Activated T-helper 1 cell treated with Interleukin-2 at 50 U/mL for 16 hours (primary cell): ENCODE measurements around the gene RNF167.

Source experiments
- DNase-seq: peaks from one replicate; pipeline ENCODE4 v3.0.0-alpha.2; 2020; ENCODE audit warnings: low read depth

Gene RNF167

GRCh38 chr17:4938688-4939545, 1.2 kb upstream of the RNF167 start:
- DNase-seq = no peak

- no peak for DNase-seq
Observed at GRCh38 chr17:4939546-4939795, 597 bp upstream of the RNF167 start.

- DNase-seq = peak; percentile 39
Observed at GRCh38 chr17:4940555-4941318, 669 bp downstream of the RNF167 start.

GRCh38 chr17:4941319-4941610, 1.2 kb downstream of the RNF167 start:
- DNase-seq = no peak

GRCh38 chr17:4942760-4943508, 2.9 kb downstream of the RNF167 start:
- DNase-seq = no peak

- peak; percentile 43 for DNase-seq
Observed at GRCh38 chr17:4944163-4944553, 4.1 kb downstream of the RNF167 start.

- no peak for DNase-seq
Observed at GRCh38 chr17:4944554-4945175, 4.6 kb downstream of the RNF167 start.

- DNase-seq = peak; percentile 64
Observed at GRCh38 chr17:4945176-4945943, 5.3 kb downstream of the RNF167 start.

- no peak for DNase-seq
Observed at GRCh38 chr17:4945944-4946280, 5.8 kb downstream of the RNF167 start.

- no peak for DNase-seq
Observed at GRCh38 chr17:4946312-4946976, 6.4 kb downstream of the RNF167 start.

- no peak for DNase-seq
Observed at GRCh38 chr17:4947010-4947410, 6.9 kb downstream of the RNF167 start.

- DNase-seq = peak; percentile 65
Observed at GRCh38 chr17:4947411-4948165, 7.5 kb downstream of the RNF167 start.

GRCh38 chr17:4948166-4948930, 8.3 kb downstream of the RNF167 start, which contains the start of gene PFN1:
TSS of gene PFN1 (minus strand) at chr17:4948530. CDS start at chr17:4948394, 136 bp downstream.
- DNase-seq = peak; percentile 87

GRCh38 chr17:4948931-4949320, 8.9 kb downstream of the RNF167 start:
- peak; percentile 59 for DNase-seq

- peak; percentile 48 for DNase-seq
Observed at GRCh38 chr17:4949321-4950074, 9.4 kb downstream of the RNF167 start.

- peak; percentile 48 for DNase-seq
Observed at GRCh38 chr17:4950075-4950745, 10.1 kb downstream of the RNF167 start.

- no peak for DNase-seq
Observed at GRCh38 chr17:4950746-4951204, 10.7 kb downstream of the RNF167 start, which contains the start of gene ENO3. TSS of gene ENO3 (plus strand) at chr17:4951119. CDS start at chr17:4951830, 711 bp downstream.

GRCh38 chr17:4951486-4951885, 11.4 kb downstream of the RNF167 start:
- DNase-seq = no peak
